Thyroid gland (tissue), 4 donors: ENCODE results near the gene CEACAM4.

Source experiments
- POLR2A ChIP-seq, 2 donors: fragments of 450-650 bp; IDR thresholded peaks; one replicate each; pipeline ENCODE4 v1.6.1; 2017; ENCODE audit warnings: antibody characterized with exemption in 2 of 2, mild to moderate bottlenecking in 2 of 2, moderate library complexity in 1 of 2
- TF ChIP-seq, protein P1 (sequence below), 6 experiments: fragments of 200-600 bp in 3 of 6; fragments of 450-650 bp in 3 of 6; sonication (generic) in 3 of 6; IDR thresholded peaks; one replicate each; pipeline ENCODE4 v1.5.1; 2016 to 2019; ENCODE audit warnings: antibody characterized with exemption in 6 of 6, mild to moderate bottlenecking in 2 of 6, inconsistent platforms in 1 of 6, moderate library complexity in 1 of 6

DNA sequence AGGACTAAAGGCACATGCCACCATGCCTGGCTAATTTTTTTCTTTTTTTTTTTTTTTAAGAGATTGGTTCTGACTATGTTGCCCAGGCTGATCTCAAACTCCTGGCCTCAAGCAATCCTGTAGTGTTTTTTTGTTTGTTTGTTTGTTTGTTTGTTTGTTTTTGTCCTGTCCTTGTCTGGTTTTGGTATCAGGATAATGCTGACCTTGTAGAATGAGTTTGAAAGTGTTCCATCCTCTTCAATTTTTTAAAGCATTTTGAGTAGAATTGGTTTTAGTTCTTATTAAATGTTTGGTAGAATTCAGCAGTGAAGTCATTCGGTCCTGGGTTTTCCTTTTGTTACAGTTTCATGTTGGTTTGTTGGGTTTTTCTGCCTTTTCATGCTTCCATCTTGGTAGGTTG, 19.2 kb downstream of the CEACAM4 start:
- TF ChIP-seq POLR2A (IDR thresholded peaks at IDR 0.05): no peak
- TF ChIP-seq, protein P1, sequence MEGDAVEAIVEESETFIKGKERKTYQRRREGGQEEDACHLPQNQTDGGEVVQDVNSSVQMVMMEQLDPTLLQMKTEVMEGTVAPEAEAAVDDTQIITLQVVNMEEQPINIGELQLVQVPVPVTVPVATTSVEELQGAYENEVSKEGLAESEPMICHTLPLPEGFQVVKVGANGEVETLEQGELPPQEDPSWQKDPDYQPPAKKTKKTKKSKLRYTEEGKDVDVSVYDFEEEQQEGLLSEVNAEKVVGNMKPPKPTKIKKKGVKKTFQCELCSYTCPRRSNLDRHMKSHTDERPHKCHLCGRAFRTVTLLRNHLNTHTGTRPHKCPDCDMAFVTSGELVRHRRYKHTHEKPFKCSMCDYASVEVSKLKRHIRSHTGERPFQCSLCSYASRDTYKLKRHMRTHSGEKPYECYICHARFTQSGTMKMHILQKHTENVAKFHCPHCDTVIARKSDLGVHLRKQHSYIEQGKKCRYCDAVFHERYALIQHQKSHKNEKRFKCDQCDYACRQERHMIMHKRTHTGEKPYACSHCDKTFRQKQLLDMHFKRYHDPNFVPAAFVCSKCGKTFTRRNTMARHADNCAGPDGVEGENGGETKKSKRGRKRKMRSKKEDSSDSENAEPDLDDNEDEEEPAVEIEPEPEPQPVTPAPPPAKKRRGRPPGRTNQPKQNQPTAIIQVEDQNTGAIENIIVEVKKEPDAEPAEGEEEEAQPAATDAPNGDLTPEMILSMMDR (IDR thresholded peaks at IDR 0.05): no peak
